Neural cell (in vitro differentiated cells): ENCODE results near the gene SP4. TPM values are rescaled to one million over a fixed set of nuclear protein-coding genes. Genes with fewer than 3 reads are reported as not detected.

Experiments used
- H2AFZ ChIP-seq: fragments of 200-600, 300-800 bp; sonication (generic), shearing (Covaris generic); 2 replicates; pipeline ENCODE4 v1.6.0; 2014; ENCODE audit warnings: low read depth, mild to moderate bottlenecking, antibody characterized with exemption, low read length, moderate library complexity
- H3F3A ChIP-seq: fragments of 200-600 bp; shearing (Covaris generic); 2 replicates; pipeline ENCODE4 v1.6.1; 2016; ENCODE audit warnings: mild to moderate bottlenecking, moderate library complexity, mixed read lengths, antibody characterized with exemption, low read length; ENCODE audit not compliant: insufficient read depth, poor library complexity, severe bottlenecking
- H3K27ac ChIP-seq: fragments of 200-600, 300-800 bp; sonication (generic), shearing (Covaris generic); 2 replicates; pipeline ENCODE4 v1.5.1; 2014; ENCODE audit warnings: mild to moderate bottlenecking, low read length, moderate library complexity
- H3K27me3 ChIP-seq: fragments of 300-800, 200-600 bp; sonication (generic), shearing (Covaris generic); 2 replicates; pipeline ENCODE4 v1.6.0; 2014; ENCODE audit warnings: mild to moderate bottlenecking, low read depth, low read length, moderate library complexity; ENCODE audit not compliant: insufficient read depth
- H3K36me3 ChIP-seq: fragments of 300-800, 200-600 bp; sonication (generic), shearing (Covaris generic); 2 replicates; pipeline ENCODE4 v1.5.1; 2014; ENCODE audit warnings: mild to moderate bottlenecking, antibody characterized with exemption, low read length, moderate library complexity; ENCODE audit not compliant: insufficient read depth
- H3K4me2 ChIP-seq: fragments of 300-800, 200-600 bp; sonication (generic), shearing (Covaris generic); 2 replicates; pipeline ENCODE4 v1.6.0; 2014; ENCODE audit warnings: mild to moderate bottlenecking, low read length
- H3K4me3 ChIP-seq: fragments of 300-800, 200-600 bp; sonication (generic), shearing (Covaris generic); 2 replicates; pipeline ENCODE4 v1.5.1; 2014; ENCODE audit warnings: mild to moderate bottlenecking, low read length, moderate library complexity
- H3K79me2 ChIP-seq: fragments of 200-600 bp; shearing (Covaris generic); replicated peaks from 2 replicates; pipeline ENCODE4 v1.6.0; 2014; ENCODE audit warnings: mild to moderate bottlenecking, low read length, moderate library complexity; ENCODE audit not compliant: insufficient read depth
- H3K9ac ChIP-seq: fragments of 300-800, 200-600 bp; sonication (generic), shearing (Covaris generic); 2 replicates; pipeline ENCODE4 v1.6.1; 2016; ENCODE audit warnings: mild to moderate bottlenecking, low read length, mixed read lengths
- H3K9me2 ChIP-seq: fragments of 200-600 bp; shearing (Covaris generic); 2 replicates; pipeline ENCODE4 v1.6.1; 2016; ENCODE audit warnings: mild to moderate bottlenecking, low read length, mixed read lengths; ENCODE audit not compliant: insufficient read depth
- H3K9me3 ChIP-seq: fragments of 200-600, 300-800 bp; sonication (generic), shearing (Covaris generic); 2 replicates; pipeline ENCODE4 v1.6.1; 2016; ENCODE audit warnings: mild to moderate bottlenecking, mixed run types, low read length, moderate library complexity, mixed read lengths
- H4K20me1 ChIP-seq: fragments of 200-600 bp; shearing (Covaris generic); 2 replicates; pipeline ENCODE4 v1.6.1; 2016; ENCODE audit warnings: mild to moderate bottlenecking, mixed run types; ENCODE audit not compliant: insufficient read depth
- EP300 ChIP-seq: fragments of 450-650 bp; conservative IDR thresholded peaks from 2 replicates; pipeline ENCODE4 v1.6.1; 2014; ENCODE audit warnings: antibody characterized with exemption, mild to moderate bottlenecking, moderate library complexity; ENCODE audit not compliant: poor library complexity, severe bottlenecking
- EZH2 ChIP-seq: fragments of 200-600, 300-800 bp; shearing (Covaris generic), sonication (generic); IDR thresholded peaks from 2 replicates; pipeline ENCODE4 v1.6.1; 2014; ENCODE audit warnings: antibody characterized with exemption, low read length, borderline replicate concordance, mild to moderate bottlenecking; ENCODE audit not compliant: insufficient read depth, poor library complexity, severe bottlenecking
- MXI1 ChIP-seq: fragments of 450-650 bp; conservative IDR thresholded peaks from 2 replicates; pipeline ENCODE4 v1.6.1; 2014; ENCODE audit warnings: antibody characterized with exemption, mild to moderate bottlenecking; ENCODE audit not compliant: poor library complexity, severe bottlenecking
- POLR2AphosphoS5 ChIP-seq: IDR thresholded peaks from 2 replicates; pipeline ENCODE4 v1.6.1; 2012
- RAD21 ChIP-seq: fragments of 450-650 bp; conservative IDR thresholded peaks from 2 replicates; pipeline ENCODE4 v1.6.1; 2014; ENCODE audit warnings: antibody characterized with exemption, mild to moderate bottlenecking, moderate library complexity
- SMC3 ChIP-seq: fragments of 450-650 bp; conservative IDR thresholded peaks from 2 replicates; pipeline ENCODE4 v1.6.1; 2014; ENCODE audit warnings: antibody characterized with exemption, mild to moderate bottlenecking, moderate library complexity; ENCODE audit not compliant: poor library complexity
- TAF1 ChIP-seq: IDR thresholded peaks from 2 replicates; pipeline ENCODE4 v1.6.1; 2012; ENCODE audit warnings: low read depth
- polyA plus RNA-seq: library from polyadenylated mRNA; depleted of rRNA; stranded (reverse); fragments of >200 nt; gene quantifications from 2 replicates; pipeline ENCODE4 v1.2.3, GENCODE V29; 2014
- TF ChIP-seq, protein P1 (sequence below): fragments of 450-650 bp; IDR thresholded peaks from 2 replicates; pipeline ENCODE4 v1.5.1; 2014; ENCODE audit warnings: antibody characterized with exemption, mild to moderate bottlenecking, moderate library complexity; ENCODE audit not compliant: poor library complexity, severe bottlenecking
- TF ChIP-seq, protein P2 (sequence below): IDR thresholded peaks from 2 replicates; pipeline ENCODE4 v1.6.1; 2012; ENCODE audit warnings: borderline replicate concordance

The SP4 gene
- polyA plus RNA-seq, 1 donor from 2014 or later = 27.8 TPM

DNA sequence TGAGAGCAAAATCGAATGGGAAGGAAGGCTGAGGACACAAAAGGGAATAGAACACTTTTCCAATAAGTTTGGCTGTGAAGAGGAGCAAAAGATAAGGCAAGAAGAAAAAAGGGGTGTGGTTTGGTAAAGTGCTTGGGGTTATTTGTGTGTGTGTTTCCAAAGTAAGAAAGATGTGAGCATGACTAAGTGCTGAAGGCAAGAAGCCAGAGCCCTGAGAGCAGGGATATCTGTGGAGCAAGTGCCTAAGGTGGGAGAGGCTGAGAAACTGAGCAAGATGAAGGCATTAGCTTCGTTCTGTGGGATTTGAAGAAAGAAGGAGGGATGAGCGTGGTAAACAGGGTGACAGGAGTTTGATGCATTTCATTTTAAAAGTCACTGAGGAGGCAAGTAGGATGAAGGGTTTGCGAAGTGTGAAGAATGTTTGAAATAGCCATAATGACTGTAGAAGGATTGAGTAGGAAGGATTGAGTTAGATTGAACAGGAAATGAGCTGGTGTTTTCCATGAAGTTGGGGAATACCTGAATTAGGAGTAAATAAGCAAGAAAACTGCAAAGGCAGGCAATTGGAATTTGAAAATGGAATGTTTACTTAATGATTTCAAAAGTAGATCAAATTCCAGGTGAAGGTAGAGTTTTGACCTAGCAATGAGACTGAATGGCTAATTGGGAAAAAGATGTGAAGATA lies 19.9 kb upstream of the SP4 start:
- H3K36me3 ChIP-seq = no peaks in the 10 kb centered on the region
- no peaks in the 10 kb centered on the region for H3K9me2 ChIP-seq
- no peaks in the 10 kb centered on the region for H3K9me3 ChIP-seq
- no peak overlapping the region for H3K9ac ChIP-seq
- no peak overlapping the region for H3K27ac ChIP-seq
- TF ChIP-seq SMC3 = no peak
- TF ChIP-seq, protein P1, sequence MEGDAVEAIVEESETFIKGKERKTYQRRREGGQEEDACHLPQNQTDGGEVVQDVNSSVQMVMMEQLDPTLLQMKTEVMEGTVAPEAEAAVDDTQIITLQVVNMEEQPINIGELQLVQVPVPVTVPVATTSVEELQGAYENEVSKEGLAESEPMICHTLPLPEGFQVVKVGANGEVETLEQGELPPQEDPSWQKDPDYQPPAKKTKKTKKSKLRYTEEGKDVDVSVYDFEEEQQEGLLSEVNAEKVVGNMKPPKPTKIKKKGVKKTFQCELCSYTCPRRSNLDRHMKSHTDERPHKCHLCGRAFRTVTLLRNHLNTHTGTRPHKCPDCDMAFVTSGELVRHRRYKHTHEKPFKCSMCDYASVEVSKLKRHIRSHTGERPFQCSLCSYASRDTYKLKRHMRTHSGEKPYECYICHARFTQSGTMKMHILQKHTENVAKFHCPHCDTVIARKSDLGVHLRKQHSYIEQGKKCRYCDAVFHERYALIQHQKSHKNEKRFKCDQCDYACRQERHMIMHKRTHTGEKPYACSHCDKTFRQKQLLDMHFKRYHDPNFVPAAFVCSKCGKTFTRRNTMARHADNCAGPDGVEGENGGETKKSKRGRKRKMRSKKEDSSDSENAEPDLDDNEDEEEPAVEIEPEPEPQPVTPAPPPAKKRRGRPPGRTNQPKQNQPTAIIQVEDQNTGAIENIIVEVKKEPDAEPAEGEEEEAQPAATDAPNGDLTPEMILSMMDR = no peak
- TF ChIP-seq EZH2 = no peak
- TF ChIP-seq RAD21 = no peak
- TF ChIP-seq MXI1 = no peak
- TF ChIP-seq TAF1 = no peak
- TF ChIP-seq POLR2AphosphoS5 = no peak
- no peak for TF ChIP-seq EP300
- TF ChIP-seq, protein P2, sequence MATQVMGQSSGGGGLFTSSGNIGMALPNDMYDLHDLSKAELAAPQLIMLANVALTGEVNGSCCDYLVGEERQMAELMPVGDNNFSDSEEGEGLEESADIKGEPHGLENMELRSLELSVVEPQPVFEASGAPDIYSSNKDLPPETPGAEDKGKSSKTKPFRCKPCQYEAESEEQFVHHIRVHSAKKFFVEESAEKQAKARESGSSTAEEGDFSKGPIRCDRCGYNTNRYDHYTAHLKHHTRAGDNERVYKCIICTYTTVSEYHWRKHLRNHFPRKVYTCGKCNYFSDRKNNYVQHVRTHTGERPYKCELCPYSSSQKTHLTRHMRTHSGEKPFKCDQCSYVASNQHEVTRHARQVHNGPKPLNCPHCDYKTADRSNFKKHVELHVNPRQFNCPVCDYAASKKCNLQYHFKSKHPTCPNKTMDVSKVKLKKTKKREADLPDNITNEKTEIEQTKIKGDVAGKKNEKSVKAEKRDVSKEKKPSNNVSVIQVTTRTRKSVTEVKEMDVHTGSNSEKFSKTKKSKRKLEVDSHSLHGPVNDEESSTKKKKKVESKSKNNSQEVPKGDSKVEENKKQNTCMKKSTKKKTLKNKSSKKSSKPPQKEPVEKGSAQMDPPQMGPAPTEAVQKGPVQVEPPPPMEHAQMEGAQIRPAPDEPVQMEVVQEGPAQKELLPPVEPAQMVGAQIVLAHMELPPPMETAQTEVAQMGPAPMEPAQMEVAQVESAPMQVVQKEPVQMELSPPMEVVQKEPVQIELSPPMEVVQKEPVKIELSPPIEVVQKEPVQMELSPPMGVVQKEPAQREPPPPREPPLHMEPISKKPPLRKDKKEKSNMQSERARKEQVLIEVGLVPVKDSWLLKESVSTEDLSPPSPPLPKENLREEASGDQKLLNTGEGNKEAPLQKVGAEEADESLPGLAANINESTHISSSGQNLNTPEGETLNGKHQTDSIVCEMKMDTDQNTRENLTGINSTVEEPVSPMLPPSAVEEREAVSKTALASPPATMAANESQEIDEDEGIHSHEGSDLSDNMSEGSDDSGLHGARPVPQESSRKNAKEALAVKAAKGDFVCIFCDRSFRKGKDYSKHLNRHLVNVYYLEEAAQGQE = no peak
- H3K27me3 ChIP-seq = no peaks in the 10 kb centered on the region
- H2AFZ ChIP-seq = no peak overlapping the region
- H4K20me1 ChIP-seq = no peaks in the 10 kb centered on the region
- H3K79me2 ChIP-seq = no peaks in the 10 kb centered on the region
- no peak overlapping the region for H3K4me3 ChIP-seq
- H3K4me2 ChIP-seq = no peak overlapping the region
- no peaks in the 10 kb centered on the region for H3F3A ChIP-seq

DNA sequence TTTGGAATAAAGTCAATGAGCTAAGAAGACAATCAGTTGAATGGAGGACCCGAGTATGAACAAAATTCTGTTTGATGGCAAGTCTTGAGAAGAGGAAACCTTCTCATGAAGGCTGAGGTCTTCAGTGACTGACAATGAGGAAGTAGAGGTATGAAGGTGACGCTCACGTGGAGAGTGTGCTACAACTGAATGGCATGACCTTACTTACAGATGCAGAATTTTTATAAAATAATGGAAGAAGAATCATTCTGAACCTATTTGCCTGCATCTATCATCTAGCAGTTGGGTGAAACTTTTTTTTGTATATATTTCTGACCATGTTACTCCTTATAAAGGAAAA lies 19.4 kb upstream of the SP4 start:
- Histone ChIP-seq H3K79me2 (no peaks in the 10 kb centered on the region), H3K9me3 (no peaks in the 10 kb centered on the region), H3K9ac (no peak overlapping the region), H2AFZ (no peak overlapping the region), H3K4me2 (no peak overlapping the region), H3K36me3 (no peaks in the 10 kb centered on the region), H3K27me3 (no peaks in the 10 kb centered on the region), H3K27ac (no peak overlapping the region), H3K9me2 (no peaks in the 10 kb centered on the region), H4K20me1 (no peaks in the 10 kb centered on the region), H3K4me3 (no peak overlapping the region), H3F3A (no peaks in the 10 kb centered on the region)
- no peak for TF ChIP-seq POLR2AphosphoS5
- TF ChIP-seq MXI1 = no peak
